Liver (tissue), 3 donors: ENCODE data around the gene SEMA4B.

ENCODE experiments used
- JUND ChIP-seq, 2 donors: IDR thresholded peaks; 2 replicates each; pipeline ENCODE4 v1.6.1; 2016; ENCODE audit warnings: antibody characterized with exemption in 2 of 2
- RAD21 ChIP-seq, 2 donors: IDR thresholded peaks; 2 replicates each; pipeline ENCODE4 v1.6.1; 2016; ENCODE audit warnings: antibody characterized with exemption in 2 of 2, mild to moderate bottlenecking in 2 of 2
- RXRA ChIP-seq, 2 donors: IDR thresholded peaks; 2 replicates each; pipeline ENCODE4 v1.6.1; 2017 to 2018; ENCODE audit warnings: antibody characterized with exemption in 2 of 2, mild to moderate bottlenecking in 1 of 2
- TAF1 ChIP-seq: conservative IDR thresholded peaks from 2 replicates; pipeline ENCODE4 v1.6.1; 2016; ENCODE audit warnings: antibody characterized with exemption, mild to moderate bottlenecking
- TF ChIP-seq, protein P1 (sequence below): fragments of 150-350 bp; IDR thresholded peaks from 2 replicates; pipeline ENCODE4 v1.5.1; 2017; ENCODE audit warnings: improper control_type of control experiment, low read depth, low read length; ENCODE audit not compliant: missing input control
- TF ChIP-seq, protein P2 (sequence below): IDR thresholded peaks from 2 replicates; pipeline ENCODE4 v1.6.1; 2016; ENCODE audit warnings: antibody characterized with exemption
- TF ChIP-seq, protein P3 (sequence below): IDR thresholded peaks from 2 replicates; pipeline ENCODE4 v1.6.1; 2016; ENCODE audit warnings: antibody characterized with exemption, mild to moderate bottlenecking
- donor health status: healthy.
- donor health status: healthy.

DNA sequence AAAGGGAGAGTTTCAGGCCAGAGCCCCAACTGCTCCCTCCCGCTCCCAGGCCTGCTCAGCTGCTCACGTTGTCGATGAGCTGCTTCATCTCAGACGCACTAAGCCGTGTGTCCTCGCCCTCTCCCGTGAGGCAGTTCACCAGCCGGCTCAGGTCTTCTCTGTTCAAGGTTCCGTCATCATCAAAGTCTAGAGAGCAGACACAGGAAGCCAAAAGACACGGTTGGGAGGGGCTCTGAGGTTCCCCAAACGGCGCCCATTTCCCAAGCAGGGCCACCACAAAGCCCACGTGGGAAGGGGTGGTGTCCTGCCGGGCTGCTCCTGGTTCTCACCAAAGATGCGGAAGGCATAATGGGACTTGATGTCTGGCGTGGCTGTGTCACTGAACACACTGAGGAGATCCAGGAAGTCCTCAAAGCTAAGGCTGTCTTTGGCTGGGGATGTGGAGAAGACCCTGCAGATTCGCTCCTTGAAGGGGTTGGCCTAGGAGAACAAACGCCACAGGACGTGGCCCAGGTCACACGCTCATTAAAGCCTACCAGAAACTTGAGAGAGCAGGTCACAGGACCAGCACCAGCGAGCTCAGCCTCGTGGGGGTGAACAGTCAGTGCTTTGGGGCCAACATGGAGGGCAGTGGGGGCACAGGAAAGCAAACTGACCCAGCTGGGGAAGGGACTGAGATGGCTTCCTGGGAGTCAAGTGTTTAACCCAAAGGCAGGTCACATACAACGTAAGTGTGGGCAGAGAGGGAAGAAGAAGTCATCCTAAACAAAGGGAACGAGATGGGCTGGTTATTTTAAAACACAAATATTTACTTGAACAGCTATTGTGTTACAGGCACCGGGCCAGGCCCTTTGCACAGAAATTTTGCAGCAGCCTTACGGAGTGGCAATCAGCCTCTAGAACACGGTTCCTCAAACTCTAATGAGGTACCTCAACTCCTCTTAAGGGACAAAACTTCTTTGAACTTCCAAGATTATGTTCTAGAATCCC, 30.2 kb downstream of the SEMA4B start:
- TF ChIP-seq RAD21 (IDR thresholded peaks at IDR 0.05): no peak
- TF ChIP-seq, protein P1, sequence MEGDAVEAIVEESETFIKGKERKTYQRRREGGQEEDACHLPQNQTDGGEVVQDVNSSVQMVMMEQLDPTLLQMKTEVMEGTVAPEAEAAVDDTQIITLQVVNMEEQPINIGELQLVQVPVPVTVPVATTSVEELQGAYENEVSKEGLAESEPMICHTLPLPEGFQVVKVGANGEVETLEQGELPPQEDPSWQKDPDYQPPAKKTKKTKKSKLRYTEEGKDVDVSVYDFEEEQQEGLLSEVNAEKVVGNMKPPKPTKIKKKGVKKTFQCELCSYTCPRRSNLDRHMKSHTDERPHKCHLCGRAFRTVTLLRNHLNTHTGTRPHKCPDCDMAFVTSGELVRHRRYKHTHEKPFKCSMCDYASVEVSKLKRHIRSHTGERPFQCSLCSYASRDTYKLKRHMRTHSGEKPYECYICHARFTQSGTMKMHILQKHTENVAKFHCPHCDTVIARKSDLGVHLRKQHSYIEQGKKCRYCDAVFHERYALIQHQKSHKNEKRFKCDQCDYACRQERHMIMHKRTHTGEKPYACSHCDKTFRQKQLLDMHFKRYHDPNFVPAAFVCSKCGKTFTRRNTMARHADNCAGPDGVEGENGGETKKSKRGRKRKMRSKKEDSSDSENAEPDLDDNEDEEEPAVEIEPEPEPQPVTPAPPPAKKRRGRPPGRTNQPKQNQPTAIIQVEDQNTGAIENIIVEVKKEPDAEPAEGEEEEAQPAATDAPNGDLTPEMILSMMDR: no peak
- TF ChIP-seq, protein P2, sequence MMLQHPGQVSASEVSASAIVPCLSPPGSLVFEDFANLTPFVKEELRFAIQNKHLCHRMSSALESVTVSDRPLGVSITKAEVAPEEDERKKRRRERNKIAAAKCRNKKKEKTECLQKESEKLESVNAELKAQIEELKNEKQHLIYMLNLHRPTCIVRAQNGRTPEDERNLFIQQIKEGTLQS: no peak
- TF ChIP-seq TAF1: no peak
- TF ChIP-seq JUND (IDR thresholded peaks at IDR 0.05): no peak
- TF ChIP-seq, protein P3, sequence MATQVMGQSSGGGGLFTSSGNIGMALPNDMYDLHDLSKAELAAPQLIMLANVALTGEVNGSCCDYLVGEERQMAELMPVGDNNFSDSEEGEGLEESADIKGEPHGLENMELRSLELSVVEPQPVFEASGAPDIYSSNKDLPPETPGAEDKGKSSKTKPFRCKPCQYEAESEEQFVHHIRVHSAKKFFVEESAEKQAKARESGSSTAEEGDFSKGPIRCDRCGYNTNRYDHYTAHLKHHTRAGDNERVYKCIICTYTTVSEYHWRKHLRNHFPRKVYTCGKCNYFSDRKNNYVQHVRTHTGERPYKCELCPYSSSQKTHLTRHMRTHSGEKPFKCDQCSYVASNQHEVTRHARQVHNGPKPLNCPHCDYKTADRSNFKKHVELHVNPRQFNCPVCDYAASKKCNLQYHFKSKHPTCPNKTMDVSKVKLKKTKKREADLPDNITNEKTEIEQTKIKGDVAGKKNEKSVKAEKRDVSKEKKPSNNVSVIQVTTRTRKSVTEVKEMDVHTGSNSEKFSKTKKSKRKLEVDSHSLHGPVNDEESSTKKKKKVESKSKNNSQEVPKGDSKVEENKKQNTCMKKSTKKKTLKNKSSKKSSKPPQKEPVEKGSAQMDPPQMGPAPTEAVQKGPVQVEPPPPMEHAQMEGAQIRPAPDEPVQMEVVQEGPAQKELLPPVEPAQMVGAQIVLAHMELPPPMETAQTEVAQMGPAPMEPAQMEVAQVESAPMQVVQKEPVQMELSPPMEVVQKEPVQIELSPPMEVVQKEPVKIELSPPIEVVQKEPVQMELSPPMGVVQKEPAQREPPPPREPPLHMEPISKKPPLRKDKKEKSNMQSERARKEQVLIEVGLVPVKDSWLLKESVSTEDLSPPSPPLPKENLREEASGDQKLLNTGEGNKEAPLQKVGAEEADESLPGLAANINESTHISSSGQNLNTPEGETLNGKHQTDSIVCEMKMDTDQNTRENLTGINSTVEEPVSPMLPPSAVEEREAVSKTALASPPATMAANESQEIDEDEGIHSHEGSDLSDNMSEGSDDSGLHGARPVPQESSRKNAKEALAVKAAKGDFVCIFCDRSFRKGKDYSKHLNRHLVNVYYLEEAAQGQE: no peak
- no peak for TF ChIP-seq RXRA (IDR thresholded peaks at IDR 0.05)
